HG02973 (cell line): ENCODE data around the gene RPS6KB1.
"Not testable (repeated sequence)": the region's sequence is repeated elsewhere in the genome, so short reads cannot be mapped to it uniquely, and the experiment has no call there.

Experiments used
- ATAC-seq: cut with Tn5 transposase; IDR thresholded peaks from one replicate; pipeline ENCODE4 v1.9.1; 2021; ENCODE audit warnings: moderate library complexity; ENCODE audit not compliant: unreplicated experiment

Gene RPS6KB1

GRCh38 chr17:59933317-59933716, 40.4 kb downstream of the RPS6KB1 start:
- not testable (repeated sequence) for ATAC-seq

- ATAC-seq, result not testable (repeated sequence)
Measured at GRCh38 chr17:59940697-59941096, 47.8 kb downstream of the RPS6KB1 start.

GRCh38 chr17:59941131-59941530, 48.2 kb downstream of the RPS6KB1 start:
- no peak for ATAC-seq

- not testable (repeated sequence) for ATAC-seq
Measured at GRCh38 chr17:59946433-59946832, 53.5 kb downstream of the RPS6KB1 start.

- ATAC-seq, result not testable (repeated sequence)
Measured at GRCh38 chr17:59947310-59947709, 54.4 kb downstream of the RPS6KB1 start.

GRCh38 chr17:59950049-59950448, 57.1 kb downstream of the RPS6KB1 start:
- no peak for ATAC-seq

GRCh38 chr17:59954856-59955255, 61.9 kb downstream of the RPS6KB1 start:
- no peak for ATAC-seq

GRCh38 chr17:59959574-59959973, 66.7 kb downstream of the RPS6KB1 start:
- ATAC-seq, result not testable (repeated sequence)

- no peak for ATAC-seq
Measured at GRCh38 chr17:59962739-59963318, 69.9 kb downstream of the RPS6KB1 start.

- ATAC-seq, result peak; percentile 34
Measured at GRCh38 chr17:59963738-59964481, 71.0 kb downstream of the RPS6KB1 start.

GRCh38 chr17:59964482-59965328, 71.8 kb downstream of the RPS6KB1 start, which contains the start of gene RNFT1:
TSS of gene RNFT1 (minus strand) at chr17:59964740. CDS start at chr17:59964663, 77 bp downstream.
- ATAC-seq, result peak; percentile 64

- ATAC-seq, result not testable (repeated sequence)
Measured at GRCh38 chr17:59971771-59972170, 78.8 kb downstream of the RPS6KB1 start.

GRCh38 chr17:59972778-59973177, 79.9 kb downstream of the RPS6KB1 start:
- no peak for ATAC-seq

- ATAC-seq, result not testable (repeated sequence)
Measured at GRCh38 chr17:59973483-59973882, 80.6 kb downstream of the RPS6KB1 start.

GRCh38 chr17:59975166-59975565, 82.2 kb downstream of the RPS6KB1 start:
- ATAC-seq, result not testable (repeated sequence)

GRCh38 chr17:59996608-59997007, 103.7 kb downstream of the RPS6KB1 start:
- not testable (repeated sequence) for ATAC-seq
